HG03575 (cell line): Measurements from ENCODE around the gene TINAG.
A peak's percentile ranks its signal among the peaks of the same experiment; 100 is the strongest.

ENCODE experiments used
- ATAC-seq: cut with Tn5 transposase; IDR thresholded peaks from one replicate; pipeline ENCODE4 v1.9.1; 2021; ENCODE audit not compliant: unreplicated experiment, insufficient number of reproducible peaks, low FRiP score; ENCODE audit errors: extremely low read depth

Gene TINAG

GRCh38 chr6:54403096-54403495, 94.9 kb downstream of the TINAG start:
- ATAC-seq, result no peak

GRCh38 chr6:54404791-54405190, 96.5 kb downstream of the TINAG start:
- ATAC-seq, result no peak

GRCh38 chr6:54411767-54412166, 103.5 kb downstream of the TINAG start:
- ATAC-seq, result no peak

GRCh38 chr6:54415517-54415916, 107.3 kb downstream of the TINAG start:
- no peak for ATAC-seq

- no peak for ATAC-seq
Observed at GRCh38 chr6:54419885-54420284, 111.6 kb downstream of the TINAG start.

- ATAC-seq, result no peak
Observed at GRCh38 chr6:54426995-54427394, 118.8 kb downstream of the TINAG start.

- no peak for ATAC-seq
Observed at GRCh38 chr6:54427396-54427937, 119.2 kb downstream of the TINAG start.

- ATAC-seq, result peak; percentile 88
Observed at GRCh38 chr6:54428431-54428830, 120.2 kb downstream of the TINAG start.

- ATAC-seq, result no peak
Observed at GRCh38 chr6:54431466-54431865, 123.2 kb downstream of the TINAG start.
